ENCODE results near the gene FHL1. TPM values are rescaled to one million over a fixed set of nuclear protein-coding genes. Genes with fewer than 3 reads are reported as not detected.

FHL1 gene
- total RNA-seq, 1 donor from 2014 or later: 888 TPM

- no peak overlapping the region for H3K9ac ChIP-seq (ENCODE audit: low read depth in 1 of 3, low read length in 3 of 3)
- H3K4me1 ChIP-seq (ENCODE audit: control insufficient read depth in 3 of 3, insufficient read depth in 3 of 3, low read length in 3 of 3): no peaks in the 10 kb centered on the region
- no peaks in the 10 kb centered on the region for H3K36me3 ChIP-seq (ENCODE audit: control insufficient read depth in 3 of 3, insufficient read depth in 3 of 3, low read length in 3 of 3)
- H3K27ac ChIP-seq (ENCODE audit: low read depth, low read length): no peak overlapping the region
- no peaks in the 10 kb centered on the region for H3K27me3 ChIP-seq (ENCODE audit: control insufficient read depth in 3 of 3, insufficient read depth in 3 of 3, low read length in 3 of 3)
- no peak overlapping the region for H3K4me3 ChIP-seq (ENCODE audit: low read length in 3 of 3)
- no peaks in the 10 kb centered on the region for H3K9me3 ChIP-seq (ENCODE audit: control insufficient read depth in 3 of 3, low read length in 3 of 3)
Observed at GRCh38 chrX:136121788-136122187, 25.5 kb upstream of the FHL1 start.

- no peak overlapping the region for H3K4me3 ChIP-seq (ENCODE audit: low read length in 3 of 3)
Observed at GRCh38 chrX:136122207-136122606, 25.1 kb upstream of the FHL1 start.

DNA sequence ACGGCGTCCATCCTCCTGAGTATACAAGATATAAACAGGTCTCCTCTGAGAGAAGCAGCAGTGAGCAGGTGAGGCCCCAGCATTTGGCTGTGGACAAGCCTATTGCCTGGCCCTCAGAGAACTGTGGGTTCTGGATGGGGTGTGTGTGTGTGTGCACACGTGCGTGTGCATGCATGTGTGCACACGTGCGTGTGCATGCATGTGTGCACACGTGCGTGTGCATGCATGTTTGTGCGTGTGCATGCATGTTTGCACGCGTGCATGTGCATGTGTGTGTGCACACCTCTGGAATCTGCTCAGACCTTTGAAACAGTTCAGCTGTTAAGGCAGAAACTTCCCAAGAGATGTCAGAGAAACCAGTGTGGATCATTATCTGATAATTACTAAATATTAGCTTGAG is 22.2 kb upstream of the FHL1 start:
- no peak overlapping the region for H3K27ac ChIP-seq (ENCODE audit: low read depth, low read length)
- H3K9ac ChIP-seq (ENCODE audit: low read depth in 1 of 3, low read length in 3 of 3): no peak overlapping the region

More at GRCh38 chrX:136122207-136122606, 25.1 kb upstream of the FHL1 start:
- no peak overlapping the region for H3K9ac ChIP-seq (ENCODE audit: low read depth in 1 of 3, low read length in 3 of 3)
- H3K36me3 ChIP-seq (ENCODE audit: control insufficient read depth in 3 of 3, insufficient read depth in 3 of 3, low read length in 3 of 3): no peaks in the 10 kb centered on the region
- H3K9me3 ChIP-seq (ENCODE audit: control insufficient read depth in 3 of 3, low read length in 3 of 3): no peaks in the 10 kb centered on the region
- H3K27ac ChIP-seq (ENCODE audit: low read depth, low read length): no peak overlapping the region
- no peaks in the 10 kb centered on the region for H3K27me3 ChIP-seq (ENCODE audit: control insufficient read depth in 3 of 3, insufficient read depth in 3 of 3, low read length in 3 of 3)
- peaks cover 0 to under 1% (median 0%) of the 10 kb centered on the region in 3 donors for H3K4me1 ChIP-seq (ENCODE audit: control insufficient read depth in 3 of 3, insufficient read depth in 3 of 3, low read length in 3 of 3)

GRCh38 chrX:136126371-136126770 is 21.0 kb upstream of the FHL1 start:
- Histone ChIP-seq H3K27me3 (ENCODE audit: control insufficient read depth in 3 of 3, insufficient read depth in 3 of 3, low read length in 3 of 3) (no peaks in the 10 kb centered on the region), H3K4me3 (ENCODE audit: low read length in 3 of 3) (no peak overlapping the region), H3K9me3 (ENCODE audit: control insufficient read depth in 3 of 3, low read length in 3 of 3) (no peaks in the 10 kb centered on the region), H3K9ac (ENCODE audit: low read depth in 1 of 3, low read length in 3 of 3) (no peak overlapping the region), H3K4me1 (ENCODE audit: control insufficient read depth in 3 of 3, insufficient read depth in 3 of 3, low read length in 3 of 3) (peaks cover 0 to 3% (median 0%) of the 10 kb centered on the region in 3 donors), H3K27ac (ENCODE audit: low read depth, low read length) (peak overlapping the region; percentile 16), H3K36me3 (ENCODE audit: control insufficient read depth in 3 of 3, insufficient read depth in 3 of 3, low read length in 3 of 3) (no peaks in the 10 kb centered on the region)

More for the DNA sequence above, 22.2 kb upstream of the FHL1 start:
- Histone ChIP-seq H3K9me3 (ENCODE audit: control insufficient read depth in 3 of 3, low read length in 3 of 3) (no peaks in the 10 kb centered on the region), H3K36me3 (ENCODE audit: control insufficient read depth in 3 of 3, insufficient read depth in 3 of 3, low read length in 3 of 3) (no peaks in the 10 kb centered on the region), H3K27me3 (ENCODE audit: control insufficient read depth in 3 of 3, insufficient read depth in 3 of 3, low read length in 3 of 3) (no peaks in the 10 kb centered on the region), H3K4me3 (ENCODE audit: low read length in 3 of 3) (no peak overlapping the region), H3K4me1 (ENCODE audit: control insufficient read depth in 3 of 3, insufficient read depth in 3 of 3, low read length in 3 of 3) (peaks cover 0 to 3% (median 0%) of the 10 kb centered on the region in 3 donors)

- Histone ChIP-seq H3K27me3 (ENCODE audit: control insufficient read depth in 3 of 3, insufficient read depth in 3 of 3, low read length in 3 of 3) (no peaks in the 10 kb centered on the region), H3K27ac (ENCODE audit: low read depth, low read length) (peak overlapping the region; percentile 79), H3K4me1 (ENCODE audit: control insufficient read depth in 3 of 3, insufficient read depth in 3 of 3, low read length in 3 of 3) (peaks cover 0 to 3% (median 0%) of the 10 kb centered on the region in 3 donors), H3K36me3 (ENCODE audit: control insufficient read depth in 3 of 3, insufficient read depth in 3 of 3, low read length in 3 of 3) (no peaks in the 10 kb centered on the region), H3K9me3 (ENCODE audit: control insufficient read depth in 3 of 3, low read length in 3 of 3) (no peaks in the 10 kb centered on the region), H3K4me3 (ENCODE audit: low read length in 3 of 3) (no peak overlapping the region), H3K9ac (ENCODE audit: low read depth in 1 of 3, low read length in 3 of 3) (peak overlapping the region in 2 of 3 donors; percentile 33 to 50)
Observed at GRCh38 chrX:136126872-136127406, 20.4 kb upstream of the FHL1 start.

GRCh38 chrX:136128743-136129142 is 18.6 kb upstream of the FHL1 start:
- Histone ChIP-seq H3K36me3 (ENCODE audit: control insufficient read depth in 3 of 3, insufficient read depth in 3 of 3, low read length in 3 of 3) (no peaks in the 10 kb centered on the region), H3K4me1 (ENCODE audit: control insufficient read depth in 3 of 3, insufficient read depth in 3 of 3, low read length in 3 of 3) (peaks cover 0 to 3% (median 0%) of the 10 kb centered on the region in 3 donors), H3K9me3 (ENCODE audit: control insufficient read depth in 3 of 3, low read length in 3 of 3) (no peaks in the 10 kb centered on the region), H3K27me3 (ENCODE audit: control insufficient read depth in 3 of 3, insufficient read depth in 3 of 3, low read length in 3 of 3) (no peaks in the 10 kb centered on the region), H3K9ac (ENCODE audit: low read depth in 1 of 3, low read length in 3 of 3) (no peak overlapping the region), H3K27ac (ENCODE audit: low read depth, low read length) (no peak overlapping the region), H3K4me3 (ENCODE audit: low read length in 3 of 3) (no peak overlapping the region)

DNA sequence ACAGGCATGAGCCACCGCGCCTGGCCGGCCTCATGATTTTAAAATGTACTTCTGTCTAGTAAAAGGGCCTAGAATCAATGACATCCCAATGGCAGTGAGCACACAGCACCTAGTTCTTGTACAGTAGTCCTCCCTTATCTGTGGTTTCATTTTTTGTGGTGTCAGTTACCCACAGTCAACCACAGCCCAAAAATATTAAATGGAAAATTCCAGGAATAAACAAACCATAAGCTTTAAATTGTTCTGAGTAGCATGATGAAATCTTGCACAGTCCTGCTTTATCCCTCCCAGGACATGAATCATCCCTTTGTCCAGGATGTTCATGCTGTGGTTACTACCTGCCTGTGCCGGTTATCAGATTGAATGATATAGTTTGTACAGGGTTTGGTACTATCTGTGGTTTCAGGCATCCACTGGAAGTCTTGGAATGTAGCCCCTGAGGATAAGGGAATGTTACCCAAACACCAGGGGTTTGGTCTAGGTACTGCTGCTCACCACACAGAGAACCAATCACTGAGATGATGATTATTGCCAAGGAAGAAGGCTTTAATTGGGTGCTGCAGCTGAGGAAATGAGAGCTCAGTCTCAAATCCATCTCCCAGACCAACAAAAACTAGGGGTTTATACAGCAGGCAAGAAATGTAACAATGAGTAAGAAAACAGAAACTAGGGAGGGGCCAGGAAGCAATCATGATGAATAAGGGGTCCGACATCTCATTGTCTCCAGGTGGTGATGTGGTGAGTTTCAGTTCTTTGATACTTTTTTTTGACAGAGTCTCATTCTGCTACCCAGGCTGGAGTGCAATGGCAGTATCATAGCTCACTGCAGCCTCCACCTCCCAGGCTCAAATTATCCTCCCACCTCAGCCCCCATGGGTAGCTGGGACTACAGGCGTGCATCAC is 16.2 kb upstream of the FHL1 start:
- Histone ChIP-seq H3K4me3 (ENCODE audit: low read length in 3 of 3) (no peak overlapping the region), H3K9ac (ENCODE audit: low read depth in 1 of 3, low read length in 3 of 3) (no peak overlapping the region), H3K36me3 (ENCODE audit: control insufficient read depth in 3 of 3, insufficient read depth in 3 of 3, low read length in 3 of 3) (no peaks in the 10 kb centered on the region), H3K27me3 (ENCODE audit: control insufficient read depth in 3 of 3, insufficient read depth in 3 of 3, low read length in 3 of 3) (no peaks in the 10 kb centered on the region), H3K9me3 (ENCODE audit: control insufficient read depth in 3 of 3, low read length in 3 of 3) (no peaks in the 10 kb centered on the region), H3K4me1 (ENCODE audit: control insufficient read depth in 3 of 3, insufficient read depth in 3 of 3, low read length in 3 of 3) (peaks cover 0 to 3% (median 0%) of the 10 kb centered on the region in 3 donors), H3K27ac (ENCODE audit: low read depth, low read length) (no peak overlapping the region)

GRCh38 chrX:136138939-136139338 is 8.4 kb upstream of the FHL1 start:
- H3K27ac ChIP-seq (ENCODE audit: low read depth, low read length): no peak overlapping the region
- no peaks in the 10 kb centered on the region for H3K27me3 ChIP-seq (ENCODE audit: control insufficient read depth in 3 of 3, insufficient read depth in 3 of 3, low read length in 3 of 3)

GRCh38 chrX:136141569-136141968 is 5.8 kb upstream of the FHL1 start:
- peaks cover 0 to 2% (median 1%) of the 10 kb centered on the region in 3 donors for H3K4me1 ChIP-seq (ENCODE audit: control insufficient read depth in 3 of 3, insufficient read depth in 3 of 3, low read length in 3 of 3)
- H3K9ac ChIP-seq (ENCODE audit: low read depth in 1 of 3, low read length in 3 of 3): no peak overlapping the region
- peaks cover 0 to 7% (median 0%) of the 10 kb centered on the region in 3 donors for H3K27me3 ChIP-seq (ENCODE audit: control insufficient read depth in 3 of 3, insufficient read depth in 3 of 3, low read length in 3 of 3)
- H3K36me3 ChIP-seq (ENCODE audit: control insufficient read depth in 3 of 3, insufficient read depth in 3 of 3, low read length in 3 of 3): no peaks in the 10 kb centered on the region
- H3K4me3 ChIP-seq (ENCODE audit: low read length in 3 of 3): no peak overlapping the region
- no peak overlapping the region for H3K27ac ChIP-seq (ENCODE audit: low read depth, low read length)
- no peaks in the 10 kb centered on the region for H3K9me3 ChIP-seq (ENCODE audit: control insufficient read depth in 3 of 3, low read length in 3 of 3)

More at GRCh38 chrX:136138939-136139338, 8.4 kb upstream of the FHL1 start:
- no peaks in the 10 kb centered on the region for H3K4me1 ChIP-seq (ENCODE audit: control insufficient read depth in 3 of 3, insufficient read depth in 3 of 3, low read length in 3 of 3)
- H3K9ac ChIP-seq (ENCODE audit: low read depth in 1 of 3, low read length in 3 of 3): no peak overlapping the region
- no peak overlapping the region for H3K4me3 ChIP-seq (ENCODE audit: low read length in 3 of 3)
- H3K9me3 ChIP-seq (ENCODE audit: control insufficient read depth in 3 of 3, low read length in 3 of 3): no peaks in the 10 kb centered on the region
- no peaks in the 10 kb centered on the region for H3K36me3 ChIP-seq (ENCODE audit: control insufficient read depth in 3 of 3, insufficient read depth in 3 of 3, low read length in 3 of 3)

GRCh38 chrX:136142592-136142991 is 4.7 kb upstream of the FHL1 start:
- Histone ChIP-seq H3K4me3 (ENCODE audit: low read length in 3 of 3) (no peak overlapping the region), H3K4me1 (ENCODE audit: control insufficient read depth in 3 of 3, insufficient read depth in 3 of 3, low read length in 3 of 3) (peaks cover 0 to 4% (median 3%) of the 10 kb centered on the region in 3 donors), H3K9me3 (ENCODE audit: control insufficient read depth in 3 of 3, low read length in 3 of 3) (no peaks in the 10 kb centered on the region), H3K27me3 (ENCODE audit: control insufficient read depth in 3 of 3, insufficient read depth in 3 of 3, low read length in 3 of 3) (peaks cover 0 to 7% (median 0%) of the 10 kb centered on the region in 3 donors), H3K27ac (ENCODE audit: low read depth, low read length) (no peak overlapping the region), H3K9ac (ENCODE audit: low read depth in 1 of 3, low read length in 3 of 3) (no peak overlapping the region), H3K36me3 (ENCODE audit: control insufficient read depth in 3 of 3, insufficient read depth in 3 of 3, low read length in 3 of 3) (no peaks in the 10 kb centered on the region)

All from skeletal muscle tissue (tissue), 4 donors.